NK-92 treated with Interleukin-12 subunit alpha and Interleukin-12 subunit beta, amount 100 ng/mL, for 24 hours (cell line): ENCODE measurements around the gene TERT.

Source experiments
- DNase-seq: peaks from one replicate; lab custom pipeline; 2025; lab: John Stamatoyannopoulos, UW

Gene TERT

DNA sequence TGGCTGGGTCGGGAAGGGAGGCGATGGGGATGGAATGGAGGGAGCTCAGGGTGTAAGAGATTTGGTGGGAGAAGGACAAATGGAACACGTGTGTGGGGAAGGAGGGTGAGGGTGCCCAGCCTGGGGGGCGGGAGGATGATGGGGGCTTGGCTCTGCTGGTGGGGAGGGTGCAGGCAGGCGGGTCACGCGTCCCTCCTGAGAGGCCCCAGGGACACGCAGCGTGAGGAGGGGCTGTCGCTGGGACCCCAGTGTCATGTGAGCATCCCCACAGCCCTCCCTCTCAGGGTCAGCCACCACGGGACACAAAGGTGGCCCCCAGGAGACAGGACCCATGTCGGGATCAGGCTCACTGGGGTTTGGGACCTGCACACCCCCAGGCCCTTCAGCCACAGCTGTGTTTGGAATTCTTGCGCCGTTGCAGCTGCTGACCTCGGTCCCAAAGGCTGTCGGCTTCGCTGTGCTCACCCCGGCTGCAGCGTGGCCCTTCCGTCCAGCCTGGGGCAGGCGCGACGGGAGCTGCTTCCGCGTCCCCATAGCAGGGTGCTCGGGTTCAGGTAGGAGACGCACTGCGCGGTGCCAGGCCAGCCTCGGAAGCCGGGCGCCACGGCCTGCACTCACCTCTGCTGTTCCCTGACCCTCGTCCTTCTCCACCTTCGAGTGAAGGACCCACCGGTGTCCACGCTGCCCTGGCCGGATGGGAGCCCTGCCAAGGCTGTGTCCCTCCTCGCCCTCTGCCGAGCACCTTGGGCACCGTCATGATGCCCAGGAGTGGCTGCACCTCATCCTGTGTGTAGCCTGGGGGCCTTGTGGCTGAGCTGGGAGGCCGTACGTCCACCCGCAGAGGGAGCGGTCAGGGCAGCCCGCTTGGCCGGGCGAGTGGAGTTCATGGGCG lies 88.1 kb downstream of the TERT start:
- DNase-seq, result no peak

DNA sequence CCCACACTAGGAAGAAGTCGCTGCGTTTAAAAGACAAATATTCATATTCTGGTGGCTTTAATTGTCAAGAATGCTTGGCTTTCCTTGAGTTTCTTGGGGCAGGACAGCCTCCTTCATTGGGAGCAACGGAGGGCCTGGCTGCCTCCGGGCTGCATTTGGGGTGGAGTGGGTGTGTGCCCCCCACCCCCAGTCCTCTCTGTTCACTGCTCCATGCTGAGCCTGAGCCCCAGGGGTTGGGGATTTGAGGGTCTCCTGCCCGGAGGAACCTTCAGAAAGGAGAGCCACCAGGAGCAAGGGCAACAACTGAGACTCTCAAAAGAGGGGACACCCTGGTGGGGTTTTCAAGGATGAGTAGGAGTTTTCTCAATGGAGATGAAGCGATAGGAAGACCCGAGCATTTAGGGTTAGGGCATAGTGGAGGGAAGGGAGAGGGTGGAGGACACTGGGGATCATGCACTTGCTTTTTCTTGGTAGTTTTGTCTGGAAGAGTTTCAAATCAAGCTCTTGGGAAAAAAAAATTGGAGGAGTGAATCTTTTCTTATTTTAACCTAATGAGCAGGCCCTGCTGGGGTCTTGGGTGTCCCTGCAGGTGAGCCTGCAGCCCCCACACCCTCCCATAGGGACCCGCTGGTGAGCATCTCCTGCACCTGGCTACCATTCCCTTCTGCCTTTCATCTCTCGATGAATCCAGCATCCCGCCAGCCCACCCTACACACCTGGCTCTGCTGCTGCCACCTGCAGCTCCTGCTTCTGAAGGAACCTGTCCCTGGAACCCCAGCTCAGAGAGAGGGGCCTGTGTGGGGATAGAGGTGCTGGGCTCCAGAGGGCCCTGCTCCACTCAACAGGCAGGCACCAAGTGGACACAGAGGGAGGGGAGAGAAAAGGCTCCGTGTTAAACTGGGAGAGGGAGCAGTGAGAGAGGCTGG lies 89.3 kb downstream of the TERT start:
- no peak for DNase-seq

DNA sequence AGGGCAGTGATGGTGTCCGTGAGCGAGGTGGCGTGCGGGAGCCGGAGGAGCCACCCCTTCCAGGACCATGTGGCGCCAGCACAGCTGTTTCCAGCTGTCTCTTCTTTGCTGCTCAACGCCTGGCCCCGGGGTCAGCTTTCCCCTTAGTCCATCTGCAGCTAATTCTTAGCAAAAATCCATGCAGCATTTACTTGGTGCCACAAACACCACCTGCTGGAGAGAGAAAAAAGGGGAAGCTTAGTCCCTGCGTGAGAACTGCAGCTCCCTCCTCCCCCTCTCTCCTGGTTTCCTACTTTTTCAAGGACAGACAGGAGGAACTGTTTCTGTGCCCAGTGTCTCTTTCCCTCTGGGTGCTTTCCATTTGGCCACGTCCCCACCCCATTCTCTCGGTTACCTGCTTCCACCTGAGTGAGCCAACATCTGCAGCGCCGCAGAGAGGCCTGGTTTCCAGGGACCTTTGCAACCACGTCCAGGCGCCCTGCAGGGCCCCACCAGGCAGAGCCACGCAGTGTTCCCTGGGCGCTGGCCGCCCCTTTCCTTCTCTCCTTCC lies 90.1 kb downstream of the TERT start:
- DNase-seq, result no peak

DNA sequence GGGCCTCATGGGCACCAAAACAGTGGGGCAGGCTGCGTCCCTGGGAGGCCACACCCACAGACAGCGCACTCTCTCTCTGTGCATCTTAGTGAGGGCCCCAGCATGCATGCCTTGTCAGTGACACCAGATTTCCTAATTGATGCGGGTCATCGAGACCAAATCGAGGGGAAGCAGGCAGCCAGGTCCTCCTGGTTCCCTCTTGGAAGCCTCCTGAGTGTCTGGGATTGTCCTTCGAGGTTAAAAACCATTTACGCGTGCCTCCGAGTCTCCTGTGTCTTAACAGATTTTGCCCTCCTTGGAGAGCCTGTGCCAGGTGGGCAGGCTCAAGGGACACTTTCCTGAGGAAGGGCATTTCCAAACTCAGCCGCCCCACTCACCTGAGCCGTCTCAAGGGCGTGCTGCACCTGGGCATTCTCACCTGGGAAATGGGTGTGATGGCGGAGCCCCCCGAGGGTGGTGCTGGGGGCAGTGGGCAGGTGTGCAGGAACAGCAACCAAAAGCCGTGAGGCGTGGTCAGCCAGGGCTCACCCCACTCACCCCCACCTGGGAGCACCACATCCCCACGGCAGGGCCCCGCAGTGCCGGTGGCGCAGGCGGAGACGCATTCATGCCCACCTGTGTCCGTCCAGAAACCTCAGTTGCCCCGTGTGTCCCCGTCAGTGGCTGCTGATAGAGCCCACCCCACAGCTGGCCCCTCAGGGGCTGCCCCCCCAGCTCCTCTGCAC lies 90.7 kb downstream of the TERT start:
- DNase-seq, result no peak

DNA sequence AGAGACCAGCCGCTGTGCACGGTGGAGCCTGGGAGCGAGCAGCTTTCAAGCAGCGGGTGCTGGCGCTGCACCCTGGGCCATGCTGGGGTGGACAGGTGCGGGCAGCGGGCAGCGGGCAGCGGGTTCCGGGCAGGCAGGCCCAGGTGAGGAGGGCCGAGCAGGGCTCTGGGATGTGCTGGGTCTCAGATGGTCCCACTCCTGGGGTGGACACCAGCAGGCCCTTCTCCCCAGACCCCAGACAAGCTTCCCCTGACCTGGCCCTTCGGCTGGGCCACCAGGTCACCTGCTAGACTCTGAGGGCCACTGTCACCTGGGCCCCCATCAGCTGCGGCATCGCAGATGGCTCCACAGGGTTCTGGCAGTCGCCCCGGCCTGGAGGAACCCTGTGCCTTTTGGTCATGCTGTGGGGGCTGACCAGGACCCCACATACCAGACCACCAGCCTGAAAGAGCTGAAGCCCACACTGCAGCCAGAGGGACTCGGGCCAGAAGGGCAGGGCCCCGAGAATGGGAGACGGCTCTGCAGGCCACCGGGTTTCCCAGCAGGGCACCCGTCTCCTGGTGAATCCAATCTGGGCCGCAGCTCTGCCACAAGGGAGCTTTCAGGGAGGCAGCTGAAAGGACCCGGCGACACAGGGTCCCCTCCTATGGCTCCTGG lies 91.4 kb downstream of the TERT start:
- no peak for DNase-seq
